Activated CD8-positive, alpha-beta T cell treated with anti-CD3 and anti-CD28 coated beads, Interleukin-2, amount 10 ng/mL, durations not matched to agents 7 days and 5 days (primary cell): ENCODE measurements around the gene ITGAE. TPM values are rescaled to one million over a fixed set of nuclear protein-coding genes. Genes with fewer than 3 reads are reported as not detected.

ENCODE experiments used
- ATAC-seq: fragments of 150-1000 bp; cut with Tn5 transposase; one replicate; pipeline ENCODE4 v1.10.0; 2021; ENCODE audit warnings: moderate library complexity
- CTCF ChIA-PET: fragments of 350-600 bp; sonication (Branson Sonifier 250); formaldehyde crosslinking; loops from one replicate; lab custom pipeline; 2021; ENCODE audit warnings: antibody characterized with exemption; lab: Charles Lee
- POLR2A ChIA-PET: fragments of 350-600 bp; sonication (Branson Sonifier 250); formaldehyde crosslinking; loops from one replicate; lab custom pipeline; 2021; ENCODE audit warnings: antibody characterized with exemption; lab: Charles Lee
- DNase-seq: peaks from one replicate; pipeline ENCODE4 v3.0.0-alpha.2; 2020
- H3K27ac Mint-ChIP-seq: one replicate; pipeline ENCODE4 v1.8.0; 2021; ENCODE audit warnings: mild to moderate bottlenecking, mixed read lengths
- H3K27me3 Mint-ChIP-seq: one replicate; pipeline ENCODE4 v1.8.0; 2021; ENCODE audit warnings: low read depth, mixed read lengths
- H3K36me3 Mint-ChIP-seq: one replicate; pipeline ENCODE4 v1.8.0; 2021; ENCODE audit warnings: low read depth, mixed read lengths
- H3K4me1 Mint-ChIP-seq: one replicate; pipeline ENCODE4 v1.8.0; 2021; ENCODE audit warnings: low read depth, mixed read lengths
- H3K4me3 Mint-ChIP-seq: one replicate; pipeline ENCODE4 v1.8.0; 2021; ENCODE audit warnings: mild to moderate bottlenecking, mixed read lengths
- H3K9me3 Mint-ChIP-seq: one replicate; pipeline ENCODE4 v1.8.0; 2022; ENCODE audit warnings: mixed read lengths; ENCODE audit not compliant: insufficient read depth
- total RNA-seq, 2 experiments: library from RNA; stranded (reverse); gene quantifications; one replicate each; pipeline ENCODE4 v1.2.3, GENCODE V29; 2021

ITGAE gene
- total RNA-seq, 2 experiments from 2014 or later, result 22.9 to 23.2 TPM

DNA sequence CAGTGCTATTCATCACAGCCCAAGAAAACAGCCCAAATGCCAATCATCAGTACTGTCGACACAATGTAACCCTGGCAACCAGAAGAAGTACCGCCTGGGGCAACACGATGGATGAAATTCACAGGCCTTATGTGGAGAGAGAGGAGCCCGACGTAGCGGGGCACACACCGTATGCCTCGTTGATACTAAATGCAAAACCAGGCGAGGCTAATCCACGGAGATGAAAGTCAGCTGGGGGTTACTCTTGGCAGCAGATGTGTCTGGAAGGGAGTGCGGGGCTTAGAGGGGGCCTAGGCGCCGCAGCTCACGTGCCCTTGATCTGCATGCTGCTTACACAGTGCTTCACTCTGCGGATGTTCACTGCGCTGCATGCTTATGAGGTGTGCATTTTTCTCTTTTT, 29.8 kb downstream of the ITGAE start:
- H3K9me3 Mint-ChIP-seq, result no peaks in the 10 kb centered on the region
- ATAC-seq (peak; percentile 54), DNase-seq (peak; percentile 55)
- H3K36me3 Mint-ChIP-seq, result peaks cover 15% of the 10 kb centered on the region
- ChIA-PET CTCF (interaction anchor here (1.6 kb wide), 1 partner anchor 56 kb away, joined by 5 read pairs; no protein-coding TSS in a partner anchor), POLR2A (no interaction called here)
- H3K27me3 Mint-ChIP-seq, result peaks cover 2% of the 10 kb centered on the region
- H3K27ac Mint-ChIP-seq, result peak overlapping the region; percentile 85
- peaks cover 62% of the 10 kb centered on the region for H3K4me1 Mint-ChIP-seq
- peak overlapping the region; percentile 10 for H3K4me3 Mint-ChIP-seq

DNA sequence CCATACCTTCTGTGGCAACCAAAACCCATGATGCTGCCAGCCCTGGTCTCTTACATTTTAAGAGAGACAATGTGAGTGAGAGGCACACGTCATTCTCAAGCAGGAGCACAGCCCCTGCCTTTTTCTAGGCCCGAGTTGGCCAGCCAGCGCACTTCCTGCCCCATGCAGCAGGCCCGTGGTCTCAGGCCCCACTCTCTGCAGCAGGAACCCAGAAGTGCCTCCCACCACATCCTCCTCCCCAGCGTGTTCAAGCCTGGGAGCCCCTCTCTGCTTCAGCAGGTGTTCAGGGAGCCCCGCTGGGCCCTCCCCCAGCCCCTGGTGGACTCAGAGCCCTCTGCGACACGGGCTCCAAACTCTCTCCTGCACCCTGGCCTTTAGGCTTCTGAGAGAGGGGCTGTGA, 30.5 kb downstream of the ITGAE start:
- peaks cover 15% of the 10 kb centered on the region for H3K36me3 Mint-ChIP-seq
- peaks cover 2% of the 10 kb centered on the region for H3K27me3 Mint-ChIP-seq
- peak; percentile 86 for DNase-seq
- H3K9me3 Mint-ChIP-seq, result no peaks in the 10 kb centered on the region
- POLR2A ChIA-PET, result interaction anchor here (1.1 to 1.6 kb wide), 2 partner anchors 11 to 32 kb away, joined by 3 to 7 read pairs; no protein-coding TSS in a partner anchor
- peak; percentile 73 for ATAC-seq
- CTCF ChIA-PET, result interaction anchor here (1.4 to 1.6 kb wide), 2 partner anchors 57 to 73 kb away, joined by 4 to 5 read pairs; no protein-coding TSS in a partner anchor
- peaks cover 69% of the 10 kb centered on the region for H3K4me1 Mint-ChIP-seq
- peak overlapping the region; percentile 85 for H3K27ac Mint-ChIP-seq
- peak overlapping the region; percentile 22 for H3K4me3 Mint-ChIP-seq

DNA sequence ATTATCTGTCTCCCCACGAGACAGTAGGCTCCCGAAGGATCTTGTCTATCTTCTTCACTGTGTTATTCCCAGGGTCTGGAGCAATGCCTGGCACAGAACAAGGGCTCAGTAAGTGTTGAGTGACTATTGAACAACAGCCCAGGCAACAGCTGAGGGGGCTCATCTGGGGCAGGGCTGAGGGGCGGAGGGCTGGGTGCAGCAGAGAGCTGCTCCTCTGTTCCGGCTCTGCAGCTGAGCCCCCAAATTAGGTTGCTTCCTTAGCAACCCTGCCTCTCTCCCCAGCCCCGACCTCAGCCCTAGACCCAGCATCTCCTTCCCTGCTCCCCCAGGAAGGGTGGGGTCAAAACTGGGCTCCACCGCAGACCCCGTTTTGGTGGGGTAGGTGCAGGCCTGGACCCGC, 32.2 kb downstream of the ITGAE start:
- Mint-ChIP-seq H3K36me3 (peaks cover 15% of the 10 kb centered on the region), H3K27me3 (peaks cover 2% of the 10 kb centered on the region), H3K27ac (peak overlapping the region; percentile 35), H3K9me3 (no peaks in the 10 kb centered on the region), H3K4me3 (no peak overlapping the region), H3K4me1 (peaks cover 84% of the 10 kb centered on the region)
- ATAC-seq, result no peak
- POLR2A ChIA-PET, result interaction anchor here (0.8 to 1.6 kb wide), 2 partner anchors 11 to 30 kb away, joined by 3 to 7 read pairs; no protein-coding TSS in a partner anchor
- CTCF ChIA-PET, result interaction anchor here (1.9 kb wide), 1 partner anchor 30 kb away, joined by 15 read pairs; no protein-coding TSS in a partner anchor
- DNase-seq, result no peak

DNA sequence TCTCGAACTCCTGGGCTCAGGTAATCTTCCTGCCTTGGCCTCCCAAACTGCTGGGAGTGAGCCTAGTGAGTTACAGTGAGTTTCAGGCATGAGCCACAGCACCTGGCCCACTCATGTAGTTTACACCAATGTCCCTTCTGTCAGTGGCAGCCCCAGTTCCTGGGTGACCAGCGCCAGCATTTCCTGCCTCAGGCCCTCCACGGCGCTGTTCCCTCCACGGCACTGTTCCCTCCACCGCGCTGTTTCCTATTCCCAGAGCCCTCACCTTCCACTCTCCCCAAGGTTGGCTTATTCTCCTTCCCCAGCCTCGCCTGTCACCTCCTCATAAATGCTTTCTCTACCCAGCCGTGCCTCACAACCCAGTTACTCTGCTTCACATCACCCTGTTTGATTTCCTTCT, 32.6 kb downstream of the ITGAE start:
- peak overlapping the region; percentile 35 for H3K27ac Mint-ChIP-seq
- H3K4me1 Mint-ChIP-seq, result peaks cover 89% of the 10 kb centered on the region
- no peak for ATAC-seq
- no peak overlapping the region for H3K4me3 Mint-ChIP-seq
- H3K9me3 Mint-ChIP-seq, result no peaks in the 10 kb centered on the region
- DNase-seq, result no peak
- peaks cover 2% of the 10 kb centered on the region for H3K27me3 Mint-ChIP-seq
- ChIA-PET CTCF (interaction anchor here (1.9 kb wide), 1 partner anchor 30 kb away, joined by 15 read pairs; no protein-coding TSS in a partner anchor), POLR2A (interaction anchor here (0.8 to 1.0 kb wide), 2 partner anchors 11 to 33 kb away, joined by 3 read pairs; partner anchors contain the start of gene ITGAE)
- H3K36me3 Mint-ChIP-seq, result peaks cover 15% of the 10 kb centered on the region

DNA sequence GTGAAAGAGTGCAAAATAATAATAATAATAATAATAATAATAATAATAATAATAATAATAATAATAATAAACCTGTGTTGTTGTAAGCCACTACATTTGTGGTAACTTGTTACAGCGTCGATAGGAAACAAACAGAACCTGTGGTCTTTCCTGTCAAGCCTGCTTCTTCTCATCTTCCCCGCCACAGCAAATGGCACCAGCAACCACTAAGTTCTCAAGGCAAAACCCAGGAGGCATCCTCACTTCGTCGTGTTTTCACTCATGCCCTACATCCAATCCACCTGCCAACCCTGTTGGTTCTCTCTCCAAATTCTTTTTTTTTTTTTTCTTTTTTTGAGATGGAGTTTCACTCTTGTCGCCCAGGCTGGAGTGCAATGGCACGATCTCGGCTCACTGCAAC, 34.2 kb downstream of the ITGAE start:
- Mint-ChIP-seq H3K4me3 (no peak overlapping the region), H3K9me3 (no peaks in the 10 kb centered on the region), H3K36me3 (peaks cover 11% of the 10 kb centered on the region), H3K4me1 (peaks cover 86% of the 10 kb centered on the region), H3K27ac (peak overlapping the region; percentile 14), H3K27me3 (no peaks in the 10 kb centered on the region)
- ATAC-seq (no peak), DNase-seq (peak; percentile 55)
- CTCF ChIA-PET, result interaction anchor here (1.0 to 2.5 kb wide), 6 partner anchors 27 to 80 kb away, joined by 3 to 22 read pairs (median 4); no protein-coding TSS in a partner anchor
- POLR2A ChIA-PET, result interaction anchor here (1.0 to 1.2 kb wide), 2 partner anchors 21 to 30 kb away, joined by 3 to 5 read pairs; no protein-coding TSS in a partner anchor

DNA sequence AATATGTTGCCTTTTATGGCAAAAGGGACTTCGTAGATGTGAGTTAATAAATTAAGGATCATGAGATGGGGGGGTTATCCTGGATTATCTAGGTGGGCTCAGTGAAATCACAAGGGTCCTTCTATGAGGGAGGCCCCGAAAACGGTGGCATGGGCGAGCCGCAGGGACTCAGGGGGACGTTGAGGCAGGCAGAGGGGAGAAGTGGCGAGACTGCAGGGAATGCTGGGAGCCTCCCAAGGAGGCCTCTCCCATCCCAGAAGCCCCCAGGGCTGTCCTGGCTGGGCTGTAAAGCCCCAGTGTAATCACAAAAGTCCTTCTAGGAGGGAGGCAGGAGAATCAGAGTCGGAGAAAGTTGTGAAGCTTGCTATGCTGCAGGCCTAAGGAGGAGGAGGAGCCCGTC, 35.0 kb downstream of the ITGAE start:
- ChIA-PET CTCF (interaction anchor here (0.9 to 2.5 kb wide), 8 partner anchors 26 to 81 kb away, joined by 3 to 22 read pairs (median 4); no protein-coding TSS in a partner anchor), POLR2A (interaction anchor here (1.0 to 1.5 kb wide), 3 partner anchors 22 to 42 kb away, joined by 3 to 5 read pairs (median 4); partner anchors contain the start of gene HASPIN)
- no peaks in the 10 kb centered on the region for H3K27me3 Mint-ChIP-seq
- H3K36me3 Mint-ChIP-seq, result peaks cover 17% of the 10 kb centered on the region
- DNase-seq (no peak), ATAC-seq (no peak)
- peaks cover 2% of the 10 kb centered on the region for H3K9me3 Mint-ChIP-seq
- H3K27ac Mint-ChIP-seq, result peak overlapping the region; percentile 90
- peaks cover 85% of the 10 kb centered on the region for H3K4me1 Mint-ChIP-seq
- H3K4me3 Mint-ChIP-seq, result peak overlapping the region; percentile 57

DNA sequence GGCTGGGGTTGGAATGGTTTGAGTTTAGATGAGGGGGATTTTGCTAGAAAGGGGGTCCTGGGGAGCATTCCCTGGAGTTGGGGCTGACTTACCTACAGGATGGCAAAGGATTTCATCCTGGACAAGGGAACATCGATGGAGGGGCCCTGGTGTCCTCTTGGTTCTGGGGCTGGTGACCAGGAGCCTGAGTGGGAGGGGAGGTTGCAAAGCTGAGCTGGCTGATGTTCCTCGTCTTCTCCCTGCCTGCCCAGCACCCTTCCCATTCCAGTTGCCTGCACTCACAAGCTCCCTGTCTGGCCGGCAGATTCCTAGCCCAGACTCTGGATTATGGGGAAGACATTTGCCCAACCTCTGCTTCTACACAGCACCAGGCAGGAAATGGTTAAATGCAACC, 37.2 kb downstream of the ITGAE start:
- ChIA-PET CTCF (interaction anchor here (1.2 to 3.5 kb wide), 5 partner anchors 25 to 150 kb away, joined by 3 to 34 read pairs (median 6); no protein-coding TSS in a partner anchor), POLR2A (interaction anchor here (0.5 to 1.1 kb wide), 3 partner anchors 8 to 671 kb away, joined by 3 to 4 read pairs (median 3); no protein-coding TSS in a partner anchor)
- Mint-ChIP-seq H3K36me3 (peaks cover 34% of the 10 kb centered on the region), H3K4me3 (peak overlapping the region; percentile 59), H3K4me1 (peaks cover 65% of the 10 kb centered on the region), H3K27me3 (peaks cover 2% of the 10 kb centered on the region), H3K27ac (peak overlapping the region; percentile 90), H3K9me3 (peaks cover 12% of the 10 kb centered on the region)
- DNase-seq, result no peak
- no peak for ATAC-seq

DNA sequence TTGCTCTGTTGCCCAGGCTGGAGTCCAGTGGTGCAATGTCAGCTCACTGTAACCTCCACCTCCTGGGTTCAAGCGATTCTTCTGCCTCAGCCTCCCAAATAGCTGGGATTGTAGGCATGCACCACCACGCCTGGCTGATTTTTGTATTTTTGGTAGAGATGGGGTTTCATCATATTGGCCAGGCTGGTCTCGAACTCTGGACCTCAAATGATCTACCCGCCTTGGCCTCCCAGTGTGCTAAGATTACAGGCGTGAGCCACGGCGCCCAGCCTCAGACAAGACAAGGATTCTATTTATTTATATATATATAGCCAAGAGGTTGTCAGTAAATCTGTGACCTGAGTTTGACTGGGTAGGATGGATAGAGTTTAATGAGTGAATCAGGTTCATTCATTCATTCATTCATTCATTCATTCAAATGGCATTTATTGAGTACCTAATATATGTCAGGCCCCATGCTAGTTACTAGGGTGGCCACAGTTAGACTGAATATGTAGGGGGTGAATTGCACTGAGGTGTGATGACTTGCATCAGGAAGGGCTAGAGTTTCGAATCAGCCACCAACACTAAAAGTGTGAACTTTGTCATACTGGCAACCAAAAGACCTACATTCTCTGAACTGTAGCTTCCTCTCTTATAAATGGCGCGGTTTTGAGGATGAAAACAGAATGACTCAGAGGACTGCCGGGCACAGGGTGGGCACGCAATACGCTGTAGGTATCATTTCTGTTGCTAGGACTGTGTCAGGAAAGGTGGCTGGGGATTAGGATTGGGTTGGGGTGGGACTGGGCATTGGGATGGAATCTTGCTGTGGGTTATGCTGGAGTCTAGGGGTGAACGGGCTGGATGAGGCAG, 37.8 kb downstream of the ITGAE start:
- peaks cover 2% of the 10 kb centered on the region for H3K27me3 Mint-ChIP-seq
- DNase-seq (peak; percentile 69), ATAC-seq (peak; percentile 50)
- peak overlapping the region; percentile 59 for H3K4me3 Mint-ChIP-seq
- ChIA-PET CTCF (interaction anchor here (1.0 to 3.5 kb wide), 7 partner anchors 10 to 151 kb away, joined by 3 to 34 read pairs (median 3); no protein-coding TSS in a partner anchor), POLR2A (interaction anchor here (0.5 to 1.1 kb wide), 3 partner anchors 9 to 671 kb away, joined by 3 to 4 read pairs (median 3); no protein-coding TSS in a partner anchor)
- peaks cover 59% of the 10 kb centered on the region for H3K4me1 Mint-ChIP-seq
- peaks cover 30% of the 10 kb centered on the region for H3K36me3 Mint-ChIP-seq
- peaks cover 12% of the 10 kb centered on the region for H3K9me3 Mint-ChIP-seq
- H3K27ac Mint-ChIP-seq, result peak overlapping the region; percentile 90

DNA sequence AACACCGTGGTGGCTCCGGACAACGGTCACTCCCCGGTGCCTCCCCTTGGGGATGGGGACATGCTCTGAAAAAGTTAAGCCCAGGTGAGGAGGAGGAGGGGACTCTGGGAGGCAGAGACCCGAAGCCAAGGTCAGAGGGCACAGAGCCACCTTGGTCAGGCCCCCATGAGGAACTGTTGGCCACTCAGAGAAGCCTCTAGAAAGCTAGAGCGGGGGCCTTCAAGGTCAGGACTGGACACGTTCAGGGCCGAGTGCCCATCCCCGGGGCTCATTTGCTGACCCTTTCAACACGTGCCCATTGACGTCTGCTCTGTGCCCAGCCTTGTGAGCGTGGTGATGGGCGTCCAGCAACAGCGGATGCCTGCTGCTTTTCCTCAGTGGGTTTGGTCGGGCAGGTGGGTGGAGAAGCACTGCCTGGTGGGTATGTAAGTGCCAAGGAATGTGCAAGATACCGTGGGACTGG, 39.0 kb downstream of the ITGAE start:
- DNase-seq (no peak), ATAC-seq (no peak)
- Mint-ChIP-seq H3K27ac (no peak overlapping the region), H3K27me3 (peaks cover 2% of the 10 kb centered on the region), H3K9me3 (peaks cover 12% of the 10 kb centered on the region), H3K4me1 (peaks cover 53% of the 10 kb centered on the region), H3K4me3 (no peak overlapping the region), H3K36me3 (peaks cover 24% of the 10 kb centered on the region)
- ChIA-PET POLR2A (no interaction called here), CTCF (interaction anchor here (1.0 to 3.5 kb wide), 5 partner anchors 9 to 25 kb away, joined by 3 to 34 read pairs (median 3); no protein-coding TSS in a partner anchor)

DNA sequence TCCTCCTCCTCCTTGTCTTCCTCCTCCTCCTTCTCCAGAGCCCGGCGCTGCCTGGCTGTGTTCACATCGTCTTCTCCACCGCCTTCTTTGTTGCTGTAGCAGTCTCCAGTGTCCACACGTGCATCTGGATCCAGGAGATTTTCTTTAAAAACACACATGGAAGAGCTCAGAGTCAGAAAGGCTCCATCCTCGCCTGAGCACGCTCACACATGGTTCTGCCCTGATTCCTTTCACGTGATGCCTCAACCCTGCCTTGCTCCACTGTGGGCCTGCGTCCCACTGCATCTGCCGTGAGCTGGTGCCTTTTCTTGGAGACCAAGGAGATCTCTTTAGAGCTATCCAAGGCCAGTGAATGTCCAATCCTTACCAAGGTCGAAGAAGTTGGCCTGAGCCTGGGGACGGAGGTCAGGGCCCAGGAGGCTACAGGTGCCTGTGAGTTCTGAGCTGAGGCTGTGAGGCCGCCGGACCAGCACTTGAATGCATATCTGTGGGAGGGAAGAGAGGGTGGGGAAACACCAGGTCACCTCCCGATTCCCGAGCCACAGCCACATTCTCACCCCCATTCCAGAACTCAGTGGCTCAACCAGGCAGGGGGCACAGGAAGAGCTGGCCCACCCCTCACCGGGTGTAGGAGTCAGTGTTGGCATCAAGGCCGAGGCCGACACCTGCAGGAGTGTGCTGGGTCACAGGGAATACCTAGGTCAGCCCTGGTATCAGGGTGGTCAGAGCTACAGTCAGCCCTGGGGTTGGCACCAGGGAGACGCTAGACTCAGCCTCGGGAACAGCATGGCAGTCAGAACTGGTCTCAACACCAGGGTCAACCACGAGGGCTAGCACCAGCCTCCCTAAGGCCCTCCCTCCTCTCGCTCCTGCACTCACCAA, 39.7 kb downstream of the ITGAE start:
- H3K27ac Mint-ChIP-seq, result no peak overlapping the region
- ATAC-seq (no peak), DNase-seq (no peak)
- H3K27me3 Mint-ChIP-seq, result peaks cover 2% of the 10 kb centered on the region
- peaks cover 22% of the 10 kb centered on the region for H3K36me3 Mint-ChIP-seq
- peaks cover 12% of the 10 kb centered on the region for H3K9me3 Mint-ChIP-seq
- CTCF ChIA-PET, result interaction anchor here (0.8 to 2.5 kb wide), 6 partner anchors 8 to 82 kb away, joined by 3 to 13 read pairs (median 3); partner anchors contain the start of gene ITGAE
- H3K4me3 Mint-ChIP-seq, result no peak overlapping the region
- H3K4me1 Mint-ChIP-seq, result peaks cover 48% of the 10 kb centered on the region
- POLR2A ChIA-PET, result interaction anchor here (1.1 to 1.3 kb wide), 2 partner anchors 10 to 35 kb away, joined by 3 to 4 read pairs; no protein-coding TSS in a partner anchor
